ELR (cell line): ENCODE data around the gene ME3.
"Not testable (repeated sequence)": the region's sequence is repeated elsewhere in the genome, so short reads cannot be mapped to it uniquely, and the experiment has no call there.

ENCODE experiments used
- DNase-seq: peaks from one replicate; pipeline ENCODE4 v3.0.0-alpha.2; 2015; ENCODE audit warnings: low read depth

The ME3 gene

GRCh38 chr11:86663761-86664160, 8.7 kb downstream of the ME3 start:
- DNase-seq, result no peak

- no peak for DNase-seq
Measured at GRCh38 chr11:86663291-86663690, 9.1 kb downstream of the ME3 start.

- no peak for DNase-seq
Measured at GRCh38 chr11:86660736-86661135, 11.7 kb downstream of the ME3 start.

- DNase-seq, result peak; percentile 71
Measured at GRCh38 chr11:86660088-86660487, 12.3 kb downstream of the ME3 start.

- no peak for DNase-seq
Measured at GRCh38 chr11:86658534-86658933, 13.9 kb downstream of the ME3 start.

GRCh38 chr11:86645212-86645611, 27.2 kb downstream of the ME3 start:
- DNase-seq, result not testable (repeated sequence)

GRCh38 chr11:86644291-86644690, 28.1 kb downstream of the ME3 start:
- peak; percentile 78 for DNase-seq

- DNase-seq, result no peak
Measured at GRCh38 chr11:86641537-86642261, 30.7 kb downstream of the ME3 start.

GRCh38 chr11:86639137-86639536, 33.3 kb downstream of the ME3 start:
- DNase-seq, result peak; percentile 72

- DNase-seq, result peak; percentile 28
Measured at GRCh38 chr11:86638673-86639072, 33.7 kb downstream of the ME3 start.

GRCh38 chr11:86637988-86638387, 34.4 kb downstream of the ME3 start:
- DNase-seq, result peak; percentile 49

GRCh38 chr11:86636275-86636674, 36.1 kb downstream of the ME3 start:
- peak; percentile 36 for DNase-seq

GRCh38 chr11:86632499-86633269, 39.7 kb downstream of the ME3 start:
- peak; percentile 100 for DNase-seq

- DNase-seq, result no peak
Measured at GRCh38 chr11:86630229-86630981, 42.0 kb downstream of the ME3 start.

GRCh38 chr11:86629045-86629706, 43.2 kb downstream of the ME3 start:
- DNase-seq, result no peak

- no peak for DNase-seq
Measured at GRCh38 chr11:86627776-86628455, 44.5 kb downstream of the ME3 start.

GRCh38 chr11:86625981-86626380, 46.4 kb downstream of the ME3 start:
- no peak for DNase-seq

- DNase-seq, result no peak
Measured at GRCh38 chr11:86625544-86625943, 46.9 kb downstream of the ME3 start.

GRCh38 chr11:86624366-86624765, 48.0 kb downstream of the ME3 start:
- DNase-seq, result no peak

GRCh38 chr11:86623736-86624135, 48.7 kb downstream of the ME3 start:
- DNase-seq, result no peak

- no peak for DNase-seq
Measured at GRCh38 chr11:86623041-86623621, 49.3 kb downstream of the ME3 start.
